ENCODE data around the gene ZSCAN5C.
"Not testable (repeated sequence)": the region's sequence is repeated elsewhere in the genome, so short reads cannot be mapped to it uniquely, and the experiment has no call there.

ZSCAN5C gene

GRCh38 chr19:56191115-56191514, 11.0 kb upstream of the ZSCAN5C start:
- in situ Hi-C loops (cut with MboI; ENCODE audit: low sequenced_read_pairs): no loop called here

GRCh38 chr19:56191711-56192110, 10.4 kb upstream of the ZSCAN5C start:
- in situ Hi-C loops (cut with MboI; ENCODE audit: low sequenced_read_pairs): no loop called here

DNA sequence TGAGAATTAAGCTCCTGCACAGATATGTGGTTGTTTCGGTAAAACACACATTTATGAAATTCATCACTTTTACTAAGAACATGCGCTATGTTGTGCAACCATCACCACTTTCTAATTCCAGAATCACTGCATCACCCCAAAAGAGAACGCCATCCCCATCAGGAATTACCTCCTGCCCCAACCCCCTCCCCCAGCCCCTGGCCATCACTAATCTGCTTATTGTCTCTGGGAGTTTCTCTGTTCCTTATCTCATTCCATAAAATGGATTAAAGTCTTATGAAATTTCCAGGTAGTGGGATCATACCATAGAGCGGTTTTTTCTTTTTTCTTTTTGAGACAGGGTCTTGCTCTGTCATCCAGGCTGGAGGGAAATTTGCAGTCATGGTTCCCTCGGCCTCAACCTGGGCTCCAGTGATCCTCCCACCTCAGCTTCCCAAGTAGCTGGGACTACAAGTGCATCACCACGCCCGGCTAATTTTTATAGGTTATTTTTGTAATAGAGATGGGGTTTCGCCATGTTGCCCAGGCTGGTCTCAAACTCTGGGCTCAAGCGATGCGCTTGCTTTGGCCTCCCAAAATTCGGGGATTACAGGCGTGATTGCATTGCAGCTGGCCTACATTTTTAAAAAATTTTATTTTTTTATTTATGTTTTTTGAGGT, 8.0 kb upstream of the ZSCAN5C start:
- in situ Hi-C loops (cut with MboI; ENCODE audit: low sequenced_read_pairs): no loop called here

DNA sequence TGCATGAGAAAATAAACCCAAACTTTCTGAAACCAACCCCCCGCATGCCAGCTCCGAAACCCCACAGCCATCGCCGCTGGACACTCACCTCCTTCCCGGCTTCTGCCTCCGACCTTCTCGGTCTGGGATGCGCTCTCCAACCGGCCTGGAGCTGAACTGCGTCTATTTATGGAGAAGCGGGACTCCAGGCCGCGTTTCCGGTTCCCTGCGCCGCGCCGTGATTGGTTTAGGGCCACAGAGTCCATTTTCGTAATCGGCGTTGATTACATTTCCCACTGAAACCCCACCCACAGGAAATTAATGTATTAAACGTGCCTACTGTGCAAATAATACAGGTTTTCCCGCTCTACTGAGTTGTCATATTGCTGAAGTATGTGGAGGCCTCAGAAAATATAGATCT, 4.4 kb upstream of the ZSCAN5C start, which contains the start of gene ZSCAN5B:
Gene ZSCAN5B, minus strand, starts transcription at position 138 of the 400 bp plus-strand sequence. CDS start 4,731 bp downstream, outside the sequence.
- in situ Hi-C loops (cut with MboI; ENCODE audit: low sequenced_read_pairs): not testable (repeated sequence)

- in situ Hi-C loops (cut with MboI; ENCODE audit: low sequenced_read_pairs): no loop called here
These were observed 2.4 kb upstream of the ZSCAN5C start for GRCh38 chr19:56199687-56200086.

DNA sequence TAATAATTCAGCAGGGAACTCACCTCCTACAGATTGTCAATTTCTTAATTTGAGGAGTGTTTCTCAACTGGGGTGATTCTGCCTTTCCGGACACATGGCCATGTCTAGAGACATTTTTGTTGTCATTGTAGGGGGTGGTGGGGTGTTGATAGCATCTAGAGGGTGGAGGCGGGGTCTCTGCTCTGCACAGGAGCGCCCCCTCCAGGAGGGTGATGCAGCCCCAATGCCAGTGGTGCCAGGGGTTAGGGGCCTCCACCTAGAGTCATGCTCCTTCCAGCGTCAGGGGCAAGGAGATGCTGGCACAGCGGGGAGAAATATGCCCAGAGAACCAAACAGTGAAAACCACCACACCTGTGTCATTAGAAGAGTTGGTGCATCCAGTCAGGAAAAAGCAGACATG, 5.5 kb downstream of the ZSCAN5C start:
- in situ Hi-C loops (cut with MboI; ENCODE audit: low sequenced_read_pairs): not testable (repeated sequence)

DNA sequence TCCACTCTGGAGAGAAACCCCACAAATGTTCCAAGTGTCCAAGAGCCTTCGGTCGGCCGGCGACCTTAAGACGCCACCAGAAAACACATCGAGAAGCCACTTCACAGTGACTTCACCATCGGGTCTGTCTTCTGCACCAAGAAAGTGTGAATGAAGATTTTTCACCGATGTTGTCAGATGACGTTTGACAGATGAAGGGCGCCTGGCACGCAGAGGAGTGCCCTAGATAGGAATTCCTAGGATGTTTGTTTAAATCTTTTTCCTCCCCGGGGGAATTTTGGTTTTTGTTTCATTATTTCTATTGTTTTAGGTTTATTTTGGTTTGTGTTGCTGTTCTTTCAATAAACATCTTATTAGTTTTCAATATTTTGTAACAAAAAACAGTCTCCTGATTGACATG, 7.0 kb downstream of the ZSCAN5C start:
- in situ Hi-C loops (cut with MboI; ENCODE audit: low sequenced_read_pairs): no loop called here

DNA sequence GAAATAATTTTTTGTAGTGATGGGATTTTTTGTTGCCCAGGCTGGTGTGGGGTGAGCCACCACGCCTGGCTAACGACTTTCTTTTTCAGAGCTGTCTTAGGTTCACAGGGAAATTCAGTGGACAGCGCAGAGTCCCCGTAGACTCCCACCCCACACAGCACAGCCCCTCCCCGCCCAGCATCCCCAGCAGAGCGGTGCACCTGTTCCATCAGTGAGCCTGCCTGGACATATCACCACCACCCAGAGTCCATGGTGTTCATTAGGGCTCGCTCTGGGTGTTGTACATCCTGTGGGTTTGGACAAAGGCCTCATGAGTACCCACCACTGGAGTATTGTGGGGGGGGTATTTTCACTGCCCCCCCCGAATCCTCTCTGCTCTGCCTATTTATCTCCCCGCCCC, 8.0 kb downstream of the ZSCAN5C start:
- in situ Hi-C loops (cut with MboI; ENCODE audit: low sequenced_read_pairs): not testable (repeated sequence)

DNA sequence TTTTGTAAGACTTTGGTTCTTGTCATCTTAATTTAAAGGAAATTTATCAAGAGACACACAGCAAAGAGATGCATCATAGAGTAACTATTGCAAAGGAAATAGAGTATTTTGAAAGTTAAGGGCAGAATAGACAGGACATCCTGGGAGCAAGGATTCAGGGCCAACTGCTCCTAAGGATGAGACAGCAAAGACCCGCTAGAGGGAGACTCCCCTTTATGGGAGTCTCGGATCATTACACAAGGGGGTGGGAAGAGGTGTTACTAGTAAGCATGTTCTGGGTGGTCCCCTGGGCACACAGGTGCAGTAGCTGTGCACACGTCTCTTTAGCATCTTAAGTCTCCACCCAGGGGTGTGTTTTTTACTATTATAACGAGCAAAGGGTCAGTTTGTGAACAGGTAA, 9.6 kb downstream of the ZSCAN5C start:
- in situ Hi-C loops (cut with MboI; ENCODE audit: low sequenced_read_pairs): no loop called here

DNA sequence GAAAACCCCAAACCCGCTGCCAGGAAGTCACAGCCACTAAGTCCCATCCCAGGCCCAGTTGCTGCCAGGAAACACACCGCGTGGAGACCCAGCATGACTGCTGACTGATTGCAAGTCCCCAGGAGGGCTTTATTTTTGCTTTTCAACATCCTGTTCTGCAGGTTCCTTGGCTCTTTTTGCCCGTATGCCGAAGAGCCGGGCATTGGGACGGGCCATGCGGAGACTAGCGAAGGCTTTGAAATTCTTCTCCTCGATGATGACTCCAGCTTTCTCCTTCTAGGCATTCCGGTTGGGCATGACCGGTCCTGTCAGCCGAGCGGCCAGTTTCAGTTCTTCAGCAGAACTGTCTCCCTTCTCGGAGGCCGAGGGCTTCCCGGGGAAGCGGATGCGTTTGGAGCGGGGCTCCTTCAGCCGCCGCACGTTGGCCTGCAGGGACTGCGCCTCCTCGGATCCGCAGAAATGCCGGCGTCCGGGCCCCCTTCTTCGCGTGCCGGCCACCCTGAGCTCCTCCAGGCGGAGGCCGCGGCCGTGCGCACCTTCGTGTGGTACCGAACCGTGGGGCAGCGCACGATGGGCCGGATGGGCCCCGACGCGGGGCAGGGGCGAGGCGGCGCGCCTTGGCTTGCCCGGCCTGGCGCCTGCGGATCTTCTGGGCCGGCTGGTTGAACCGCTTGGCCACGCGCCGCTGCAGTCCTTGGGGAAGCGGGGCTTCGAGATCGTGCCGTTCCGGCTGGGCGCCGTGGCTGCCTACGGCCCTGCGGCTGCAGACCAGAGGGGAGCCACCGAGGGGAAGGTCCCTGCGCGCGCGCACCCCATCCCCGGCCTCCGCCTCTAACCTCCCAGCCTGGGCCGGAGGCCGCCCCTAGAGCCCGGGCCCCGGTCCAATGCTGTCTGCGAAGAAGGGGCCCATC, 15.2 kb downstream of the ZSCAN5C start:
- in situ Hi-C loops (cut with MboI; ENCODE audit: low sequenced_read_pairs): no loop called here

DNA sequence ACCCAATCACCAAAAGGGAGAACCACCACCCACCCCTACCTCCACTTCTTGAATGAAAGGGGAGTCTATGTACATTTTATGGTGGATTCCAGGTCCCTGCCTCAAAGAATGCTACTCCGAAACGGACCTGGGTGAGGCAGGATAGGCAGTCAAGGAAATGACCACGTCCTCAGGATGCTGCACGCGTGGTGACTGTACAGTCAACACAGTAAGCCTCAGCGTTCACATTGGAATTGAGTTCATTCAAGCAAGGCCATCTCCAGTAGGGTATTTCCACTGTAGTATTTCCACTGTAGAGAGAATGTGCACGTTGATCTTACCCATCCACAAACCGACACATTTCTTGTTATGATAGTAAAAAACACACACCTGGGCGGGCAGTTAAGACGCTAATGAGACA, 16.9 kb downstream of the ZSCAN5C start:
- in situ Hi-C loops (cut with MboI; ENCODE audit: low sequenced_read_pairs): no loop called here

- in situ Hi-C loops (cut with MboI; ENCODE audit: low sequenced_read_pairs): not testable (repeated sequence)
These were observed 19.4 kb downstream of the ZSCAN5C start for GRCh38 chr19:56221442-56221841.

- in situ Hi-C loops (cut with MboI; ENCODE audit: low sequenced_read_pairs): no loop called here
These were observed 19.8 kb downstream of the ZSCAN5C start for GRCh38 chr19:56221851-56222250.

- in situ Hi-C loops (cut with MboI; ENCODE audit: low sequenced_read_pairs): no loop called here
These were observed 20.8 kb downstream of the ZSCAN5C start for GRCh38 chr19:56222901-56223300.

- in situ Hi-C loops (cut with MboI; ENCODE audit: low sequenced_read_pairs): no loop called here
These were observed 21.4 kb downstream of the ZSCAN5C start for GRCh38 chr19:56223481-56223880.

DNA sequence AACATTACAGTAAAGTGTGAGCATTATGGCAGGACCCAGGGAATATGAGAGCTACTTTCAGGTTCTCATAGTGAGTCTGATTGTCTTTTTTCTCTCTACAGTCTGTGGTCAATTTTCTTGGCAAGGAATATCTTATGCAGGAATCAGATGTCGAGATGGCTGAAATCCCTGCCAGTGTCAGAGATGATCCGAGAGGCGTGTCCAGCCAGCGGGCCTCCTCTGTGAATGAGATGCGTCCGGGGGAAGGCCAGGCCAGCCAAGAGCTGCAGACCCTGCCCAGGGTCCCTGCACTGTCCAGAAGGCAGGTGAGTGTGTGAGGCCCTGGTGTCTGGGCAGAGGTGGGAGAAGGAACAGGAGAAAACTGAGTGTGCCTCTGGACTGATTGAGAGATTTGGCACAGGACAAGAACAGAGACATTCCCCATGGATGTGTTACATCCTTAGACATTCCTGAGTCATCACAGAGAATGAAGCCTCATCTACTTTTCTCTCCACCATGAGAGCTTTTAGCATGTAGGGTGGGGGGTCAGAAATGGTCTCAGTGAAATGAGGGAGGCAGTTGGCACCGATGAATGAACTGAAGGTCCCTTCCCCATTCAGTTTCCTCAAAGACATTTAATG, 43.2 kb downstream of the ZSCAN5C start:
- in situ Hi-C loops (cut with MboI; ENCODE audit: low sequenced_read_pairs): no loop called here

DNA sequence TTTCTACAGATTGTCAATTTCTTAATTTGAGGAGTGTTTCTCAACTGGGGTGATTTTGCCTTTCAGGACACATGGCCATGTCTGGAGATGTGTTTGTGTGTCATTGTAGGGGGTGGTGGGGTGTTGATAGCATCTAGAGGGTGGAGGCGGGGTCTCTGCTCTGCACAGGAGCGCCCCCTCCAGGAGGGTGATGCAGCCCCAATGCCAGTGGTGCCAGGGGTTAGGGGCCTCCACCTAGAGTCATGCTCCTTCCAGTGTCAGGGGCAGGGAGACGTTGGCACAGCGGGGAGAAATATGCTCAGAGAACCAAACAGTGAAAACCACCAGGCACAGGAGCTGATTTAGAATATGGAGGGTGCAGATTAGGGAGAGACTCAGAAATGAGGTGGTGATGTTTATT, 43.7 kb downstream of the ZSCAN5C start:
- in situ Hi-C loops (cut with MboI; ENCODE audit: low sequenced_read_pairs): not testable (repeated sequence)

- in situ Hi-C loops (cut with MboI; ENCODE audit: low sequenced_read_pairs): not testable (repeated sequence)
These were observed 46.8 kb downstream of the ZSCAN5C start for GRCh38 chr19:56248736-56249338.

DNA sequence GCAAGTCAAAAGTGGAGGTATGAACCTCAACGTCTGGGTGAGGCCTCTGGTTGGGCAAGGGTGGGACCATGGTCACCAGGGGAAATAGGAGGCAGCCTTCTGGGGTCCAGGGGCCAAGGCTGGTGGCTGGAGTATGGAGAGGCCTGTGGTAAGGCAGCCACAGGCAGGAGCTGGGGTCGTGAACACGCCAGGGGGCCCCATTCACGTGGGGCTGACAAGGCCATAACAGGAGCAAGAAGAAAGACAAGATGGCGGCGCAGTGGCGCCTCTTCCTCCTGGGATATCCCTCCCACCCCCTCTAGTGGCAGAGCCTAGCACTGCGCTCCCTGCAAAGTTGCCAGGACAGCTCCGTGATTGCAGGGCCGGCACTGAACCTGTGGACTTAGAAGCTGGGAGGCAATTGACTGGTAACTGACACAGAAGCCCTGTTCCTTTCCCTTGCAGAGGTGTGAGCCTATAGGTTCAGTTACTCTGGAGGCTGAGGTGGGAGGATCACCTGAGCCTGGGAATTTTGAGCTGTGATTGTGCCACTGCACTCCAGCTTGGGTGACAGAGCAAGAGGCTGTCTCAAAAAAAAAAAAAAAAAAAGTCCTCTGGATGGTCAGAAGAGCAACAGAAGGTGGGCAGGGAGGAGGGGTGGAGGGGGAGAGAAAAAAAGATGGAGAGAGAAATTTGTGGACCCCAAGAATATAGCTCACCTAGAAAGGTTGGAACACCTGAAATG, 50.8 kb downstream of the ZSCAN5C start:
- in situ Hi-C loops (cut with MboI; ENCODE audit: low sequenced_read_pairs): no loop called here

DNA sequence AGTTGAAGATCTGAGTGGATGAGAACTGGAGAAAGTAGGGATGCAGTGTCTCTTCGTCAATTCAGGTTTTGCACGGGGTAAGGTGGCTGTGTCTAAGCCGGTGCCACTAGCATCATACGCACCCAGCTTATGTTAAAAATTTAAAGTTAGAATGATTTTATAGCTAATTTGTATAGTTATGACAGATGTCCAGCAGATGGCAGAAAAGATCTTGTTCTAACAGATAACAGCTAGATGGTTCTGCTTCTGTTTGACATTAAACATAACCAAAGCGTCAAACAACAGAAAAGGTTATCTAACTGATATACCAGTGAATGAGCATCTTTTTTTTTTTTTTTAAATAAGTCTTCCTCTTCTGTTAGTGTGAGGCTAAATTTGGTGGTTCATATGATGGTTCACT, 51.7 kb downstream of the ZSCAN5C start:
- in situ Hi-C loops (cut with MboI; ENCODE audit: low sequenced_read_pairs): no loop called here

GRCh38 chr19:56258272-56258671, 56.2 kb downstream of the ZSCAN5C start:
- in situ Hi-C loops (cut with MboI; ENCODE audit: low sequenced_read_pairs): no loop called here

Data from HL-60/S4 treated with retinoic acid at 250 ng/mL for 4 days and 3 days (cell line).